GM03348 (cell line): ENCODE measurements around the gene DCHS1.

Experiments used
- DNase-seq: peaks from one replicate; pipeline ENCODE4 v3.0.0; 2012; ENCODE audit warnings: low spot score

Gene DCHS1

DNA sequence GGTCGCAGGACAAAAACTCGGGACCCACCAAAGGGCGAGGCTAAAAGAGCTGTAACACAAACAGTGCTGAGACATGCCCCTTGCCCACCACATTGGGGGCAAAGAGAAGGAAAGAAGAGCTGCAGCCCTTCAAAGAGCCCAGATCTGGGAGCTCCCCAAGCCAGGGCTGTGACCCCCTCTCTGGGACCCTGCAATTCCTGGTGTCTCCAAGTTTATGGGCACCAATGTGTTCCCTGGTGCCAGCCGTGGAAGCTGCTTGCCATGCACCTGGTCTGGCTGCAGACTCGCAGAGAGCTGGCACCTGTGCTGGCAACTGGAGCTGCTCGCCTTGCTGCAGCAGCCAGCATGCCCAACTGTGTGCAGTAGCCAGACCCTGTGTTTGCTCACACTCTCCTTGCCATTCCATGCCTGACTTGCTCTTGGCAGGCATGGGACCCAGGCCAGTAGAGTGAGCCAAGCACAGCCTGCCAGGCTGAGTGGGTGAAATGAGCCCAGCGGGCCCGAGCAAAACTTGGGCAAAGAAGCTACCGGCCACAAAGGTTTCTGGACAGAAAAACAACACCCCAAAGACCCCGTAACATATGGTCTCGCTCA is 68.2 kb downstream of the DCHS1 start:
- no peak for DNase-seq

DNA sequence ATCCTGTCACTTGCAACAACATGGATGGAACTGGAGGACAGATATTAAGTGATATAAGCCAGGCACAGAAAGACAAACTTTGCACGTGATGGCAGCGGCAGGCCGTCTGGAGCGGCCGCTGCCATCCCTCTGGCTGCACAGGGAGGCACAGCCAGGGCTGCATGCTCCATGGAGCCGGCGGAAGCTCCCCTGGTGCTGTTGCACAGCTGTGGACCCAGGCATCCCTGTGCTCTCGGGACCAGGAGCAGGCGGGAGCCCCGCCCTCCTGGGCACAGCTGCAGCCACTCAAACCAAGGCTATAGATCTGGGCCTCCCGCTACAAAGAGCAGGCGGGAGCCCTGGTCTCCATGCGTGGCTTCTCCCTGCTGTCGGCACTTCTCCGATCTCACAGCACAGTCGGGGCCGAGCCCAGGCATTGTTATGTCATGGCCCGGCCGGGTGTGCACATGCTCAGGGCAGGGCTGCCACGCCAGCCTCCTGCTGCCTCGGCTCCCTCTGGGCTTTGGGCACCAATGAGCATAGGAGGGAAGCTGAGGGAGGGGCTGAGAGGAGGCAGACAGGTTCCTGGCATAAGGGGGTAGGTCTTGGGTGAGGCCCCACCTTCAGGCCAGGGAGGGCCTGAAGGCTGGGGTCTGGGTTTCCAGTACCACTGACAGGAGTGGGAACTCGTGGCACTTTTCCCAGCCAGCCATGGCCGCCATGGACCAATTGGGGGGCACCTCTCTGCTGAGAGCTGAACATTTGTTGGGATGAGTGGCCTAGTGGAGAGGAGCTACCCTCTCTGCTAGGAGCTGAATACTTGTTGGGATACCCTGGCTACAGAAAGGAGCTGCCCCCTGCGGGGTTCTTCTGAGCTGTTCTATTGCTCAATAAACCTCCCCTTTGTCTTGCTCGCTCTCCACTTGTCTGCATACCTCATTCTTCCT is 68.9 kb downstream of the DCHS1 start:
- DNase-seq, result no peak

DNA sequence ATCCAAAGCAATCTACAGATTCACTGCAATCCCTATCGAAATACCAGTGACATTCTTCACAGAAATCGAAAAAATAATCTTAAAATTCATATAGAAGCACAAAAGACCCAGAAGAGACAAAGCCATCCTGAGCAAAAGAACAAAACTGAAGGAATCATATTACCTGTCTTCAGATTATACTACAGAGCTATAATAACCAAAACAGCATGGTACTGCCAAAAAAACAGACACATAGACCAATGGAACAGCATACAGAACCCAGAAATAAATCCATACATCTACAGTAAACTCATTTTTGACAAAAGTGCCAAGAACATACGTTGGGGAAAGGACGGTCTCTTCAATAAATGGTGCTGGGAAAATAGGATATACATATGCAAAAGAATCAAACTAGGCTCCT is 71.1 kb downstream of the DCHS1 start:
- no peak for DNase-seq

DNA sequence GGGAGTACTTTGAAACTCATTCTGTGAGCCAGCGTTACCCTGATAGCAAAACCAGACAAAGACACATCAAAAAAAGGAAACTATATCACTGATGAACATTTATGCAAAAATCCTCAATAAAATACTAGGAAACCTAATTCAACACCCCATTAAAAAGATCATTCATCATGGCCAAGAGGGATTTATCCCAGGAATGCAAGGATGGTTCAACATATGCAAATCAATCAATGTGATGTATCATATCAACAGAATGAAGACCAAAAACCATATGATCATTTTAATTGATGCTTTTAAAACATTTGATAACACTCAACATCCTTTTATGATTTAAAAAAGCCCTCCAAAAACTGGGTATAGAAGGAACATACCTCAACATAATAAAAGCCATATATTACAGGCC is 72.0 kb downstream of the DCHS1 start:
- no peak for DNase-seq

DNA sequence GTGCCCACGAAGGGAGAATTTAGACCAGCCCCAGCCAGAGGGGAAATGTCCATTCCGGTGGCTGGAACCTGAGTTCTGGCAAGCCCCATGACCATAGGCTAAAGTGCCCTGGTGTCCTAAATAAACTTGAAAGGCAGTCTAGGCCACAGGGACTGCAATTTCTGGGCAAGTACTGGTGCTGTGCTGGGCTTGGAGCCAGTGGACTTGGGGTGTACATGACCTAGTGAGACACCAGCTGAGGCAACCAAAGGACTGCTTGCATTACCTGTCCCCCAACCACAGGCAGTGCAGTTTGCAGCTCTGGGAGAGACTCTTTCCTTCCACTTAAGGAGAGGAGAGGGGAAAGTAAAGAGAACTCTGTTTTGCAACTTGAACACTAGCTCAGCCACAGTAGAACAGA is 75.9 kb downstream of the DCHS1 start:
- no peak for DNase-seq

DNA sequence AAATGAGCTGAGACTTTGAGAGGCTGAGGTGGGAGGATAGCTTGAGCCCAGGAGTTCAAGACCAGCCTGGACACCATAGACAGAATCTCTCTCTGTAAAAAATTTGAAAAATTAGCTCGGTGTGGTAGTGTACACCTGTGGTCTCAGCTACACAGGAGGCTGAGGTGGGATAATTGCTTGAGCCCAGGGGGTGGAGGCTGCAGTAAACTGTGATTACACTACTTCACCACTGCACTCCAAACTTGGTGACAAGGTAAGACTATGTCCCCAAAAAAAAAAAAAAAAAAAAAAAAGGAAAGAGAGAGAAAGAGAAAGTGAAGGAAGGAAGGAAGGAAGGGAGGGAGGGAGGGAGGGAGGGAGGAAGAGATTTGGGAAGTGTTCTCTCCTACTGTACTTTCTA is 77.5 kb downstream of the DCHS1 start:
- no peak for DNase-seq

DNA sequence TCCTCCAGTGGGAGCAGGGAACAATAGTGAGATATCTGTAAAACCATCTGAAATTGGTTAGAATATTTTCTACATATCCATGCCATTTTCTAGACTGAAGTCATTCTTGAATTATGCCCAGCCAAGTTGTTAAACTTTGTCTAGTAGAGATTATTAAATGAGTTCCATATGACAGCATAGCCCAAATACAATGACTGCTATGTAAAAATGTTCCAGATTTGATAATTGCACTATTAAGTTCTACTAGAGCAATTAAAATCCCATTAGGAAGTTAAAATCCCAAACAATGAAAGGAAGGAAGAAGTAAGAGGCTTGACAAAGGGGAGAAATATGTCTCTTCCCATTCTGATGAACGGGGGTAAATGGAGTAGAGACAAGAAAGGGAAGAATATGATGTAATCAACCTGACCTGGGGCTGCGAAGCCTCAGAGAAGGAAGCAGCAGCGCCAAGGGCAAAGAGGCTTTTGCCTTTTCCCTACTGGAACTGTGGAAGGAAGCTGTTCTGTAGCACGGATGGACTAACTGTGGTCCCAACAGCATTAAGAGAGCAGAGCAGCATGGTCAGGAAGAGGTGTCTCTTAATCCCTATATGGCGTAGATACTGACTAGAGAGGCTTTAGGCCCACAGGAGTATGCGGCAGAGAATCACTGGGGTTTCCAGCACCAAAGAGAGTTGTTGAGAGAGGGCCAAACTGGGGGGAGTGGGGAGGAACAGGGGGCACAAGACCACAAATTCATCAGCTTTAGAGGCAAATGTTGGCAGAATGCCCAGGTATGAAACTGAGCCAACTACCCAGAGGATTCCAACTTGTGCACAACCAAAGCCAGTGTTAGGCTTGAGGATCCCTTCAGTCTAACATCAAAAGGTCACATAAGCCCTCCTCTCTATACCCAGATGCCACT is 78.9 kb downstream of the DCHS1 start:
- DNase-seq, result peak; percentile 77

DNA sequence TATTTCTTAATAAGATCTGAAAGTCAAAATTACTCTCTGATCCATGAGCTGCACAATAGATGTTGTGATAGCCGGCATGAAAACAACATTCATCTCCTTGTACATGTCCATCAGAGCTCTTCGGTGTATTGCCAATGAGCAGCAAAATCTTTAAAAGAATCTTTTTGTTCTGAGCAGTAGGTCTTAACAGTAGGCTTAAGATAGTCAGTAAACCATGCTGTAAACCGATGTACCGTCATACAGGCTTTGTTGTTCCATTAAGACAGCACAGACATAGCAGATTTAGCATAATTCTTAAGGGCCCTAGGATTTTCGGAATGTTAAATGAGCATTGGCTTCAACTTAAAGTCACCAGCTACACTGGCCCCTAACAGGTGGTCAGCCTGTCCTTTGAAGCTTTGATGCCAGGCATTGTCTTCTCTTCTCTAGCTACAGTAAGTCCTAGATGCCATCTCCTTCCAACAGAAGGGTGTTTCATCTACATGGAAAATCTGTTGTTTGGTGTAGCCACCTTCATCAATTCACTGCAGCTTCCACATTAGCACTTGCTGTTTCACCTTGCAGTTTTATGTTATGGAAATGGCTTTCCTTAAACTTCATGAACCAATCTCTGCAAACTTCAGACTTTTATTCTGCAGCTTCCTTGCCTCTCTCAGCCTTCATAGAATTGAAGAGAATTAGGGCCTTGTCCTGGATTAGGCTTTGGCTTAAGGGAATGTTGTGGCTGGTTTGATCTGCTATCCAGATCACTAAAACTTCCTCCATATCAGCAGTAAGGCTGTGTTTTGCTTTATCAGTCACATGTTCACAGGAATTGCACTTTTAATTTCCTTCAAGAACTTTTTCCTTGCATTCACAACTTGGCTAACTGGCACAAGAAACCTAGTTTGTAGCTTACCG is 80.5 kb downstream of the DCHS1 start:
- no peak for DNase-seq

DNA sequence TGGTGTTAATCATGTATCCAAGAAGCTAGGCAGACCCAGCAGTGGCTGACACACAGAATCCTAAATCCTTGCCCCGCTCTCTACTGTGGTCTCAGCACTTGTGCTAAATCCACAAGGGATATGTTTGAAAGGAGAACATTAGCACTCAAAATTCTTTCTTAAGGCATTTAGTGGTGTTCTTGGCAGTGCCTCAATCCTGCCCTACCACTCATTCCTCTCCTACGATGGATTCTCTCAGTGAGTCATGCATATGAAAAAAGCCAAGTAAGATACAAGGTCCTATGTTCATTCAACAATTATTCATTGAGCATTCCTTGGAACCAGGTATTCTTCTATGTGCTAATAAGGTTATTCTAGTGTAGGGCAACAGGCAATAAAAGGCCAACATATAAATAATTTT is 83.4 kb downstream of the DCHS1 start:
- DNase-seq, result peak; percentile 87

DNA sequence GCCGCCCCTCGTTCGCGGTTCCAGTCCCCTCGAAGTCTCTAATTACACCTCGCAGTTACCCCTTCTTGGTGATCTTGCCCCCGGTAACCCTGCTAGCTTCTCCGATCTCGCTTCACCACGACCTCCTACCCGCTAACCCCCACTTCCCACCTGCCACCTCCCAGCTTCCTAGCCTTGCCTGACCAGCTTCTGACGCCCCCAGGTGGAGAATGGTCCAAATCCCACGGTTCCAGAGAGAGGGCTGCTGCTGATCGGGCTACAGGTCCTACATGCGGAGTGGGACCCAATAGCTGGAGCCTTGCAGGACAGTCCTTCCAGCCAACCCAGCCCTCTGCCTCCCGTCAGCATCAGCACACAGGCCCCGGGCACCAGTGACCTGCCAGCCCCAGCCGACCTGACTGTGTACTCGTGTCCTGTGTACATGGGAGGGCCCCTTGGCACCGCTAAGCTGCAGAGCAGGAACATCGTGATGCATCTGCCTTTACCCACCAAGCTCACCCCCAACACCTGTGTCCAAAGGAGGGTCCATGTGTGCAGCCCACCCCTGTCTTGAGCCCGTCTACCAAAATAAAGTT is 84.1 kb downstream of the DCHS1 start:
- no peak for DNase-seq
